HG03196 (cell line): ENCODE measurements around the gene FAM180A.
"Not testable (repeated sequence)": the region's sequence is repeated elsewhere in the genome, so short reads cannot be mapped to it uniquely, and the experiment has no call there.

ENCODE experiments used
- ATAC-seq: cut with Tn5 transposase; IDR thresholded peaks from one replicate; pipeline ENCODE4 v1.9.1; 2021; ENCODE audit not compliant: unreplicated experiment

FAM180A gene

GRCh38 chr7:135742371-135742770 lies 6.2 kb downstream of the FAM180A start:
- no peak for ATAC-seq

GRCh38 chr7:135741905-135742304 lies 6.7 kb downstream of the FAM180A start:
- ATAC-seq = no peak

- ATAC-seq = no peak
Measured at GRCh38 chr7:135740889-135741288, 7.7 kb downstream of the FAM180A start.

GRCh38 chr7:135737306-135737647 lies 11.3 kb downstream of the FAM180A start:
- ATAC-seq = not testable (repeated sequence)

GRCh38 chr7:135736586-135737305 lies 11.9 kb downstream of the FAM180A start:
- ATAC-seq = no peak

GRCh38 chr7:135734343-135734689 lies 14.3 kb downstream of the FAM180A start:
- no peak for ATAC-seq

- ATAC-seq = no peak
Measured at GRCh38 chr7:135733603-135734342, 14.8 kb downstream of the FAM180A start.

GRCh38 chr7:135731131-135731530 lies 17.5 kb downstream of the FAM180A start:
- no peak for ATAC-seq

- no peak for ATAC-seq
Measured at GRCh38 chr7:135729230-135729629, 19.4 kb downstream of the FAM180A start.

GRCh38 chr7:135728136-135728669 lies 20.4 kb downstream of the FAM180A start, which contains the start of gene SLC13A4:
TSS of gene SLC13A4 (minus strand) at chr7:135728186. CDS start at chr7:135727496, 690 bp downstream.
- ATAC-seq = no peak

GRCh38 chr7:135726911-135727673 lies 21.5 kb downstream of the FAM180A start:
- ATAC-seq = no peak

- no peak for ATAC-seq
Measured at GRCh38 chr7:135726276-135726788, 22.3 kb downstream of the FAM180A start.

GRCh38 chr7:135723411-135723810 lies 25.2 kb downstream of the FAM180A start:
- no peak for ATAC-seq

- ATAC-seq = no peak
Measured at GRCh38 chr7:135721198-135721820, 27.3 kb downstream of the FAM180A start.

GRCh38 chr7:135719688-135720087 lies 28.9 kb downstream of the FAM180A start:
- ATAC-seq = no peak

- ATAC-seq = no peak
Measured at GRCh38 chr7:135718794-135719437, 29.7 kb downstream of the FAM180A start.

- no peak for ATAC-seq
Measured at GRCh38 chr7:135718219-135718618, 30.4 kb downstream of the FAM180A start.

- ATAC-seq = no peak
Measured at GRCh38 chr7:135717693-135718092, 30.9 kb downstream of the FAM180A start.

- ATAC-seq = no peak
Measured at GRCh38 chr7:135716677-135717238, 31.9 kb downstream of the FAM180A start.

GRCh38 chr7:135715673-135716072 lies 32.9 kb downstream of the FAM180A start:
- no peak for ATAC-seq
